Esophagus muscularis mucosa (tissue), 4 donors: ENCODE data around the gene ENO1. TPM values are rescaled to one million over a fixed set of nuclear protein-coding genes. Genes with fewer than 3 reads are reported as not detected.
A peak's percentile ranks its signal among the peaks of the same experiment; 100 is the strongest.
"Not testable (repeated sequence)": the region's sequence is repeated elsewhere in the genome, so short reads cannot be mapped to it uniquely, and the experiment has no call there.

Experiments used
- DNase-seq: peaks from one replicate; pipeline ENCODE4 v3.0.0-alpha.2; 2017; ENCODE audit errors: extremely low spot score
- H3K27ac ChIP-seq, 4 donors: fragments of 200-600 bp; sonication (generic); replicated peaks in 1 of 4; 1 replicate in 3 of 4; 2 replicates in 1 of 4; pipeline ENCODE4 v1.5.1; 2016 to 2019; ENCODE audit warnings: mild to moderate bottlenecking in 1 of 4
- H3K27me3 ChIP-seq, 4 donors: fragments of 200-600 bp; sonication (generic); one replicate each; pipeline versions ENCODE4 v1.5.1 to v1.6.0; 2016 to 2019
- H3K36me3 ChIP-seq, 4 donors: fragments of 200-600 bp; sonication (generic); one replicate each; pipeline ENCODE4 v1.5.1; 2016 to 2019
- H3K4me1 ChIP-seq, 4 donors: fragments of 200-600 bp; sonication (generic); one replicate each; pipeline ENCODE4 v1.5.1; 2016 to 2019
- H3K4me3 ChIP-seq, 4 donors: fragments of 200-600 bp; sonication (generic); 1 replicate in 2 of 4; 2 replicates in 2 of 4; pipeline ENCODE4 v1.5.1; 2016 to 2019; ENCODE audit warnings: mild to moderate bottlenecking in 4 of 4, moderate library complexity in 1 of 4
- H3K9me3 ChIP-seq, 4 donors: fragments of 200-600 bp; sonication (generic); 1 replicate in 3 of 4; 2 replicates in 1 of 4; pipeline ENCODE4 v1.5.1; 2016 to 2019
- EP300 ChIP-seq: sonication (generic); formaldehyde crosslinking; IDR thresholded peaks from one replicate; pipeline ENCODE4 v1.6.1; 2017; ENCODE audit warnings: antibody characterized with exemption
- POLR2A ChIP-seq: fragments of 450-650 bp; IDR thresholded peaks from one replicate; pipeline ENCODE4 v1.6.1; 2017; ENCODE audit warnings: antibody characterized with exemption, moderate library complexity, mild to moderate bottlenecking, low read depth
- POLR2AphosphoS5 ChIP-seq, 2 donors: sonication (generic); formaldehyde crosslinking; IDR thresholded peaks; one replicate each; pipeline ENCODE4 v1.6.1; 2017; ENCODE audit warnings: antibody characterized with exemption in 2 of 2
- WGBS: methylation state at CpG from one replicate; pipeline ENCODE4 v1.1.5; 2018; 5-methylcytosine and 5-hydroxymethylcytosine counted together
- intact Hi-C: fragments of 100-400 bp; cut with DNase I; formaldehyde crosslinking; loops from one replicate; pipeline ENCODE4 v1.15.1; 2023
- total RNA-seq, 4 donors: library from RNA; depleted of rRNA; stranded (reverse); fragments of >200 nt; gene quantifications; one replicate each; pipeline versions ENCODE4 v1.1.0 to v1.2.1, GENCODE V29; 2016
- TF ChIP-seq, protein P1 (sequence below), 3 experiments: fragments of 200-600 bp in 2 of 3; fragments of 450-650 bp in 1 of 3; sonication (generic) in 2 of 3; IDR thresholded peaks; one replicate each; pipeline ENCODE4 v1.5.1; 2017 to 2019; ENCODE audit warnings: antibody characterized with exemption in 3 of 3, mild to moderate bottlenecking in 2 of 3, moderate library complexity in 1 of 3

The ENO1 gene
- total RNA-seq: 100 to 1,000 TPM; 595 to 895 (median 621) TPM

DNA sequence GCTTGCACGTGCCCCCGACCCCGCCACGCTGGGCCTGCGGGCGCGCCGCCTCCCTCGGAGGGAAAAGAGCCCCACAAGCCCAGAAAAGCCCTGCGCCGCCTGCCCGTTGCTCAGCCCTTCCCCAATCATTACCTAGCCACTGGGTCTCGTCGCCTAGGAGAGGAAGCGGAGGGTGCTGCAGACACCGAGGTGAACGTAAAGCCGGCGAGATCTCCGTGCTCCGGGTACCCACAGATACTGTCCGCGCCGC is at the start of gene ENO1:
Gene ENO1 (minus strand): TSS at position 239 of the 250 bp plus-strand sequence. CDS start 3,778 bp downstream, outside the sequence.
- H3K9me3 ChIP-seq: no peaks in the 10 kb centered on the region
- 0% methylated on average over 12 of the region's 24 CpGs for WGBS
- H3K27me3 ChIP-seq: no peaks in the 10 kb centered on the region
- H3K4me1 ChIP-seq: peaks cover 50 to 64% (median 62%) of the 10 kb centered on the region in 4 donors
- no peak for DNase-seq
- peaks cover 0 to 23% (median 10%) of the 10 kb centered on the region in 4 donors for H3K36me3 ChIP-seq
- peak within 1 kb of the TSS; percentile 92 to 99 (median 96) for H3K27ac ChIP-seq
- no peak for TF ChIP-seq EP300
- TF ChIP-seq POLR2A: peak; percentile 97
- peak in 1 of 2 donors; percentile 99 for TF ChIP-seq POLR2AphosphoS5 (IDR thresholded peaks at IDR 0.05)
- TF ChIP-seq, protein P1, sequence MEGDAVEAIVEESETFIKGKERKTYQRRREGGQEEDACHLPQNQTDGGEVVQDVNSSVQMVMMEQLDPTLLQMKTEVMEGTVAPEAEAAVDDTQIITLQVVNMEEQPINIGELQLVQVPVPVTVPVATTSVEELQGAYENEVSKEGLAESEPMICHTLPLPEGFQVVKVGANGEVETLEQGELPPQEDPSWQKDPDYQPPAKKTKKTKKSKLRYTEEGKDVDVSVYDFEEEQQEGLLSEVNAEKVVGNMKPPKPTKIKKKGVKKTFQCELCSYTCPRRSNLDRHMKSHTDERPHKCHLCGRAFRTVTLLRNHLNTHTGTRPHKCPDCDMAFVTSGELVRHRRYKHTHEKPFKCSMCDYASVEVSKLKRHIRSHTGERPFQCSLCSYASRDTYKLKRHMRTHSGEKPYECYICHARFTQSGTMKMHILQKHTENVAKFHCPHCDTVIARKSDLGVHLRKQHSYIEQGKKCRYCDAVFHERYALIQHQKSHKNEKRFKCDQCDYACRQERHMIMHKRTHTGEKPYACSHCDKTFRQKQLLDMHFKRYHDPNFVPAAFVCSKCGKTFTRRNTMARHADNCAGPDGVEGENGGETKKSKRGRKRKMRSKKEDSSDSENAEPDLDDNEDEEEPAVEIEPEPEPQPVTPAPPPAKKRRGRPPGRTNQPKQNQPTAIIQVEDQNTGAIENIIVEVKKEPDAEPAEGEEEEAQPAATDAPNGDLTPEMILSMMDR (IDR thresholded peaks at IDR 0.05): no peak
- intact Hi-C loops: no loop called here
- peak within 1 kb of the TSS; percentile 67 to 100 (median 80) for H3K4me3 ChIP-seq

DNA sequence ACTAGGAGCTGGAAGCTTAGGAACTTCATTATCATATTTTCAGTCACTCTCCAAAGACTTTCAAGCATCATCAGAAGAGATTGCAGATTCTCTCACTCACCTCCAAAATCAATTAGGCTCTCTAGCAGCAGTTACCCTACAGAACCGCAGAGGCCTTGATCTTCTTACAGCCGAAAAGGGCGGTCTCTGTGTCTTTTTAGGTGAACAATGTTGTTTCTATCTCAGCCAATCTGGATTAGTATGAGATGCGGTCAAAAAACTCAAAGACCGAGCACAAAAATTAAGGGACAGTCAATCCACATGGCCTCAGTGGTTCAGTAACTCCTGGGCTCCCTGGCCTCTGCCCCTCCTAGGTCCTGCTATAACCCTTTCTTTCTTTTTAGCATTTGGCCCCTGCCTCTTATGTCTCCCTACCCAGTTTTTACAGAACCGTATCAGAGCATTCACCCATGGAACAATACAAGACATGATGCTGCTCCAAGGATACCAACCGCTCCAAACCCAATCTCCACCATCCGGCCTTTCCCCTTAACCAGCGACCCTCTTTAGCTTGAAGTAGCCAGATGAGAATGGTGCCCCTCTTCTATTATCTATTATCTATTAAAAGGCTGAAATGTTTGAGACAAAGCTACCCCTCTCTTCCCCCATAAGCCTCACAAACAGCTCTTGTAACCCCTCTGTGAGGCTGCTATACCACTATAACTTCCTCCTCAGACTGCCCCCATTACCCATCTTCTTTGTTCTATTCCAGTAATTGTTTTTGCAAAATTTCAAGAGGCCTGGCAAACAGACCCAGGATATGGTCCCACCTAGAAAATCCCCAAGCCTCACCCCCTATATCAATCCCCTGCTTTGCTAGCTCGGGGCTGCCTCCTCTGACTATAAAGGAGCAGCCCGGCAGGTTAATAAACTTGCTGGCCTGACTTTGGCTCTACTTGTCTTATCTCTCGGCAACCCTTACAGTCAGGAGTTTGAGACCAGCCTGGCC is 48.5 kb upstream of the ENO1 start:
- no peaks in the 10 kb centered on the region for H3K36me3 ChIP-seq
- H3K9me3 ChIP-seq: no peaks in the 10 kb centered on the region
- intact Hi-C loops: no loop called here
- TF ChIP-seq POLR2AphosphoS5 (IDR thresholded peaks at IDR 0.05): no peak
- no peak for TF ChIP-seq POLR2A
- no peak overlapping the region for H3K27ac ChIP-seq
- no peaks in the 10 kb centered on the region for H3K4me1 ChIP-seq
- H3K27me3 ChIP-seq: no peaks in the 10 kb centered on the region
- WGBS: 95% methylated on average over 12 of the region's 12 CpGs
- H3K4me3 ChIP-seq: no peak overlapping the region
- DNase-seq: no peak

DNA sequence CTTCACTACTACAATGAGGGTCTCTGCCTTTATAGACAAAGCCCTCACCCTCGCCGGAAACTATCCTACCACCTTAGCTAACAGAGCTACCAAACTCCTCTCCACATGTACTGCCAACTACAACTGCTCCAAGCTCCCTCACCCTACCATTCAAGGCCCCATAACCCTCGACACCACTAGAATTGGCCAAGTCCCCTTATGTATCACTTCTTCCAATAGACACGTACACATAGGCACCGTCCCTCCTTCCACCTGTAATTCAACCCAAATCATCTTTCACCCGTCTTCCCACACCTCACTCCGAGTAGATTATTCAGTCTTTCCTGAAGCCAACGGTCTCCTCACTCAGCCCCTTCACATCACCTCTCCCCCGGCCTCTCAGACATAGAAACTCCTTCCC is 47.5 kb upstream of the ENO1 start:
- no peak for DNase-seq
- Histone ChIP-seq H3K9me3 (no peaks in the 10 kb centered on the region), H3K27me3 (no peaks in the 10 kb centered on the region), H3K4me3 (no peak overlapping the region), H3K36me3 (no peaks in the 10 kb centered on the region), H3K27ac (no peak overlapping the region), H3K4me1 (no peaks in the 10 kb centered on the region)
- no peak for TF ChIP-seq EP300
- no peak for TF ChIP-seq POLR2AphosphoS5 (IDR thresholded peaks at IDR 0.05)
- TF ChIP-seq, protein P1 (IDR thresholded peaks at IDR 0.05): no peak
- 93% methylated on average over 9 of the region's 9 CpGs for WGBS
- intact Hi-C loops: no loop called here

DNA sequence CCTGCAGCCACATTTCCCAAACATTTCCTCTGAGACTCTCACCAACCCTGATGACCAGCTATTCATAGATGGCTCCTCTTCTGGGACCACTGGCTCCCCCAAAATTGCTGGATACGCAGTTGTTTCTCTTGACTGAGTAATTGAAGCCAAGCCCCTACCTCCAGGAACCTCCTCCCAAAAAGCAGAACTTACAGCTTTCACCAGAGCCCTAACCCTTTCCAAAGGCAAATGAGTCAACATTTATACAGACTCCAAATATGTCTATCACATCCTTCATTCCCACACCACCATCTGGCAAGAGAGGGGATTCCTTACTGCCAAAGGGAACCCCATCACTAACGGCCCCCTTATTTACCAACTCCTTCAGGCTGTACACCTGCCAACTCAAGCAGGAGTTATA is 46.9 kb upstream of the ENO1 start:
- TF ChIP-seq EP300 (no peak), POLR2AphosphoS5 (IDR thresholded peaks at IDR 0.05) (no peak), POLR2A (no peak)
- TF ChIP-seq, protein P1 (IDR thresholded peaks at IDR 0.05): no peak
- intact Hi-C loops: no loop called here
- no peak overlapping the region for H3K4me3 ChIP-seq
- no peaks in the 10 kb centered on the region for H3K27me3 ChIP-seq
- H3K9me3 ChIP-seq: no peaks in the 10 kb centered on the region
- H3K36me3 ChIP-seq: no peaks in the 10 kb centered on the region
- DNase-seq: no peak
- no peak overlapping the region for H3K27ac ChIP-seq
- no peaks in the 10 kb centered on the region for H3K4me1 ChIP-seq
- 38% methylated on average over 2 of the region's 2 CpGs for WGBS

DNA sequence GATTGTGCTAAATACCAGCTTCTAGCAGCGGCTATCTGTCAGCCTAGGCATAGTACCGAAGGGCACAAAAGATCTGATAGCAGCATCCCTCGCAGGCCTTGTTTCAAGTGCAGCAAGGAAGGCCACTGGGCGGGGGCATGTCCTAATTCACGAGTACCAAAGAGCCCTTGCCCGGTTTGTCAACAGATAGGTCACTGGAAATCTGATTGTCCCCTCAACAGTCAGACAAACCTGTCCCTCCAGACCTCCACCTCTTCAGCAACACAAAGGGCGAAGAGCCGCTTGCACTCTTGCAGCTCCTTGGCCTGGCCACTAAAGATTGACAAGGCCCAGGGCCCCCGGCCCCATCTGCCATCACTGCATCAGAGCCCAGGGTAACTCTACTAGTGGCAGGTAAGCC is 44.5 kb upstream of the ENO1 start:
- H3K4me3 ChIP-seq: no peak overlapping the region
- H3K9me3 ChIP-seq: no peaks in the 10 kb centered on the region
- no peaks in the 10 kb centered on the region for H3K27me3 ChIP-seq
- WGBS: 94% methylated on average over 7 of the region's 9 CpGs
- H3K36me3 ChIP-seq: no peaks in the 10 kb centered on the region
- H3K4me1 ChIP-seq: peaks cover 0 to 6% (median 4%) of the 10 kb centered on the region in 4 donors
- intact Hi-C loops: no loop called here
- H3K27ac ChIP-seq: no peak overlapping the region
- TF ChIP-seq POLR2AphosphoS5 (IDR thresholded peaks at IDR 0.05) (no peak), POLR2A (no peak), EP300 (no peak)
- TF ChIP-seq, protein P1 (IDR thresholded peaks at IDR 0.05): no peak
- no peak for DNase-seq

DNA sequence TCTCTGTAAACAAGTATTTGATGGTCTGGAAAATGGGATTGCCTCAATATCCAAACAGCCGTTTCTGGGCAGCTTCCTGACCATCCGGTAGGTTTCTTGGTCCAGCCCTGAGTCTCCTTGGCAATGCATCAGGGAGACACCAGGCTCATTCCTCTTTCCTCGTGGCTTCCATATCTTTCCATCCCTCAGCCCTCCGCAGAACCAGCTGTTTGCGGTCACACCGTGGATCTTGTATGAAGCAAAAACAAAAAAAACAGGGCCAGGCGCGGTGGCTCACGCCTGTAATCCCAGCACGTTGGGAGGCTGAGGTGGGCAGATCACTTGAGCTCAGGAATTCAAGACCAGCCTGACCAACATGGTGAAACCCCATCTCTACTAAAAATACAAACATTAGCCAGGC is 39.0 kb upstream of the ENO1 start:
- not testable (repeated sequence) for H3K9me3 ChIP-seq, H3K36me3 ChIP-seq, H3K27ac ChIP-seq, H3K27me3 ChIP-seq, DNase-seq, H3K4me3 ChIP-seq, H3K4me1 ChIP-seq
- WGBS: 78% methylated on average over 10 of the region's 10 CpGs
- intact Hi-C loops: loop anchor here (10.0 kb wide), 1 partner anchor 187 kb away; no protein-coding TSS in a partner anchor
